Measurements from ENCODE around the gene TYROBP. TPM values are rescaled to one million over a fixed set of nuclear protein-coding genes. Genes with fewer than 3 reads are reported as not detected.

Gene TYROBP
- total RNA-seq, 4 donors from 2014 or later: 3.0 to 116 (median 45.3) TPM

DNA sequence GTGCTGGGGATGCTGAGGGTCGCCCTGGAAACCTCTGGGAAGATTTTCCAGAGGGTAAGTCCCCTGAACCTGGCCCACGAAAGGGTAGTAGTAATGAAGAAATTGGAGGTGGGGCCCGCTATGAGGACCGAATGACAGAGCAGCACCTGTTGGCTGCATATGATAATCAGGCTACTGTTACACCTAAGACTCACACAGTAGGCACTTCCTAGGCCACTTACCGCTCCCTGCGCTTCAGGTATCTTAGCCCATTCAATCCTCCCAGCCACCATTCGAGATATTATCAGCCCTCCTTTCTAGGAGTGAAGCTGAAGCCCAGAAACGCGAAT, 23.7 kb upstream of the TYROBP start:
- ATAC-seq: no peak

DNA sequence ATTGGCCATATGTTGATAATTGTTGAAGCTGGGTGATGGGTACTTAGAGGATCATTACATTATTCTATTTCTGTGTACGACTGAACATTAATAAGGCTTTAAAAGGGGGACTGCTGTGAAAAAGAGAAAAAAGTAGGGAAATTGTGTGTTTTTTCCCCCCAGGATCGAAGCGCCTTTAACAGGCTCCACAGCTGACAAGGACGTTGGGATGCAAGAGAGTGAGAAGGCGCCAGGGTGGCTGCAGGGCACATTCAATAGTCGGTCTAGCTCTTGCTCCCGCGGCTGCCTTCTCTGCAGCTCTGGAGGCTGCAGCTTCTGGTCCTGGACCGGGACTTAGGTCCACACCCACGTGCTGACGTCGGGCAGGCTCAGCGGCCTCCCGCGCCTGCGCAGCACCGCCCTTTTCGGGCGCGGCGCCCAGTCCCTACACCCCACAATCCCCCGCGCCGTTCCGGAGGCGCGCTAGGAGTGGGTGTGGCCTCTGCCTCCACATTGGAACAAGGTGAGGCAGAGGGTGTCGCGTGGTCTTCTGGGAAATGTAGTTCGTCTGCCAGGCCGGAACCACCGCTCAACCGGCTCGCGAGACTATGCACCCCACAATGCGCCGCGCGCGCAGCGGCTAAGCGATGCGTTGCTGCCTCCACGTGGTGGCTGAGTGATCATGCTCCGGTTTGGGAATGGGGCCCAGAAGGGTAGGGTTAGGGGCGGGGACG, 23.2 kb upstream of the TYROBP start:
- H3K4me1 ChIP-seq: peaks cover 2 to 24% (median 13%) of the 10 kb centered on the region in 3 donors
- H3K36me3 ChIP-seq: no peaks in the 10 kb centered on the region
- peak overlapping the region in 1 of 2 donors; percentile 26 for H3K4me3 ChIP-seq
- no peaks in the 10 kb centered on the region for H3K9me3 ChIP-seq
- TF ChIP-seq EP300 (IDR thresholded peaks at IDR 0.05) (no peak), POLR2A (IDR thresholded peaks at IDR 0.05) (peak; percentile 70 to 76), POLR2AphosphoS5 (IDR thresholded peaks at IDR 0.05) (peak; percentile 66)
- TF ChIP-seq, protein P1, sequence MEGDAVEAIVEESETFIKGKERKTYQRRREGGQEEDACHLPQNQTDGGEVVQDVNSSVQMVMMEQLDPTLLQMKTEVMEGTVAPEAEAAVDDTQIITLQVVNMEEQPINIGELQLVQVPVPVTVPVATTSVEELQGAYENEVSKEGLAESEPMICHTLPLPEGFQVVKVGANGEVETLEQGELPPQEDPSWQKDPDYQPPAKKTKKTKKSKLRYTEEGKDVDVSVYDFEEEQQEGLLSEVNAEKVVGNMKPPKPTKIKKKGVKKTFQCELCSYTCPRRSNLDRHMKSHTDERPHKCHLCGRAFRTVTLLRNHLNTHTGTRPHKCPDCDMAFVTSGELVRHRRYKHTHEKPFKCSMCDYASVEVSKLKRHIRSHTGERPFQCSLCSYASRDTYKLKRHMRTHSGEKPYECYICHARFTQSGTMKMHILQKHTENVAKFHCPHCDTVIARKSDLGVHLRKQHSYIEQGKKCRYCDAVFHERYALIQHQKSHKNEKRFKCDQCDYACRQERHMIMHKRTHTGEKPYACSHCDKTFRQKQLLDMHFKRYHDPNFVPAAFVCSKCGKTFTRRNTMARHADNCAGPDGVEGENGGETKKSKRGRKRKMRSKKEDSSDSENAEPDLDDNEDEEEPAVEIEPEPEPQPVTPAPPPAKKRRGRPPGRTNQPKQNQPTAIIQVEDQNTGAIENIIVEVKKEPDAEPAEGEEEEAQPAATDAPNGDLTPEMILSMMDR (IDR thresholded peaks at IDR 0.05): peak in 3 of 4 experiments; percentile 95 to 98 (median 95)
- peak overlapping the region; percentile 11 to 81 (median 74) for H3K27ac ChIP-seq
- peak; percentile 98 for ATAC-seq
- WGBS, 2 donors (ENCODE audit: low coverage in 1 of 2): 0 to 1% methylated on average over 8 to 10 of the region's 47 CpGs
- no peaks in the 10 kb centered on the region for H3K27me3 ChIP-seq

More for the DNA sequence above, 23.7 kb upstream of the TYROBP start:
- Histone ChIP-seq H3K36me3 (no peaks in the 10 kb centered on the region), H3K27me3 (no peaks in the 10 kb centered on the region), H3K4me1 (peaks cover 2 to 27% (median 15%) of the 10 kb centered on the region in 3 donors), H3K4me3 (no peak overlapping the region), H3K9me3 (no peaks in the 10 kb centered on the region), H3K27ac (peak overlapping the region in 2 of 4 donors; percentile 32 to 51)
- 0 to 4% methylated on average over 1 to 9 of the region's 9 CpGs for WGBS, 2 donors (ENCODE audit: low coverage in 1 of 2)
- TF ChIP-seq EP300 (IDR thresholded peaks at IDR 0.05): no peak
- TF ChIP-seq POLR2A (IDR thresholded peaks at IDR 0.05): no peak
- TF ChIP-seq, protein P1 (IDR thresholded peaks at IDR 0.05): no peak

GRCh38 chr19:35929876-35930275, 21.8 kb upstream of the TYROBP start:
- Histone ChIP-seq H3K4me3 (no peak overlapping the region), H3K36me3 (no peaks in the 10 kb centered on the region), H3K27ac (peak overlapping the region in 1 of 4 donors; percentile 13), H3K27me3 (peaks cover under 1% of the 10 kb centered on the region), H3K4me1 (peaks cover 0 to 13% (median 8%) of the 10 kb centered on the region in 3 donors), H3K9me3 (no peaks in the 10 kb centered on the region)
- ATAC-seq: no peak
- 43 to 80% methylated on average over 1 to 2 of the region's 2 CpGs for WGBS, 2 donors (ENCODE audit: low coverage in 1 of 2)
- TF ChIP-seq, protein P1 (IDR thresholded peaks at IDR 0.05): no peak
- TF ChIP-seq EP300 (IDR thresholded peaks at IDR 0.05) (no peak), POLR2AphosphoS5 (IDR thresholded peaks at IDR 0.05) (no peak), POLR2A (IDR thresholded peaks at IDR 0.05) (no peak)

DNA sequence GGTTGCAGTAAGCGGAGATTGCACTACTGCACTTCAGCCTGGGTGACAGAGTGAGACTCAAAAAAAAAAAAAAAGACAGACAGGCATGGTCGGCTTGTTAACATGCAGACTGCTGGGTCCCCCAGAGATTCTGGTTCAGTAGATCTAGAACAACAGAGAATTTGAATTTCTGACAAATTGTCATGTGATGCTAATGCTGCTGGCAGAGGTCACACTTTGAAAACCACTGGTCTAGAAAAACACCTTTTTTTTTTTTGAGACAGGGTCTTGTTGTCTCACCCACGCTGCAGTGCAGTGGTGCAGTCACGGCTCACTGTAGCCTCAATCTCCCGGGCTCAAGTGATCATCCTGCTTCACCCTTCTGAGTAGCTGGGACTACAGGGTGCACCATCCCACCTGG, 20.4 kb upstream of the TYROBP start:
- no peaks in the 10 kb centered on the region for H3K36me3 ChIP-seq
- 74 to 77% methylated on average over 5 of the region's 5 CpGs for WGBS, 2 donors (ENCODE audit: low coverage in 1 of 2)
- TF ChIP-seq EP300 (IDR thresholded peaks at IDR 0.05) (no peak), POLR2A (IDR thresholded peaks at IDR 0.05) (no peak)
- TF ChIP-seq, protein P1 (IDR thresholded peaks at IDR 0.05): no peak
- H3K4me1 ChIP-seq: peaks cover 0 to 13% (median 8%) of the 10 kb centered on the region in 3 donors
- ATAC-seq: no peak
- no peak overlapping the region for H3K4me3 ChIP-seq
- peaks cover 3% of the 10 kb centered on the region for H3K27me3 ChIP-seq
- no peak overlapping the region for H3K27ac ChIP-seq
- no peaks in the 10 kb centered on the region for H3K9me3 ChIP-seq

DNA sequence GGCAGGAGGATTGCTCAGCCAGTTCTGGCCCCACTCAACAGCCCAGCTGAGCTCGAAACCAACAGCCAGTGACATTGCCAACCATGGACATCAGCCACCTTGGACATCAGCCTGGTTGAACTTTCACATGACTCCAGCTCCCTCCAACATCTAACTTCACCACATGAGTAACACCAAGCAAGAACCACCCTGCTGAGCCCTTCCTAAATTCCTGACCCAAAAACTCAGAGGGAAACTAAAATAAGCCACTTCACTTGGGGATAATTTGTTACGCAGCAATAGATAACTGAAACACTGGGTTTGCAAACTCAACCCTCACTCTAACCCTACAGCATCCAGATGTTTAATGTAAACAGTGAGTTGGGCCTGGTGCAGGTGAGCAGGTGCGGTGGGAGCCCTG, 17.4 kb upstream of the TYROBP start:
- Histone ChIP-seq H3K36me3 (no peaks in the 10 kb centered on the region), H3K9me3 (no peaks in the 10 kb centered on the region), H3K27me3 (peaks cover 3% of the 10 kb centered on the region), H3K4me1 (no peaks in the 10 kb centered on the region), H3K27ac (no peak overlapping the region), H3K4me3 (no peak overlapping the region)
- WGBS, 2 donors (ENCODE audit: low coverage in 1 of 2): 67 to 75% methylated on average over 2 to 3 of the region's 3 CpGs
- TF ChIP-seq POLR2AphosphoS5 (IDR thresholded peaks at IDR 0.05) (no peak), EP300 (IDR thresholded peaks at IDR 0.05) (no peak), POLR2A (IDR thresholded peaks at IDR 0.05) (no peak)
- TF ChIP-seq, protein P1 (IDR thresholded peaks at IDR 0.05): no peak
- ATAC-seq: no peak
